ENCODE results near the gene ATXN7L2.

DNA sequence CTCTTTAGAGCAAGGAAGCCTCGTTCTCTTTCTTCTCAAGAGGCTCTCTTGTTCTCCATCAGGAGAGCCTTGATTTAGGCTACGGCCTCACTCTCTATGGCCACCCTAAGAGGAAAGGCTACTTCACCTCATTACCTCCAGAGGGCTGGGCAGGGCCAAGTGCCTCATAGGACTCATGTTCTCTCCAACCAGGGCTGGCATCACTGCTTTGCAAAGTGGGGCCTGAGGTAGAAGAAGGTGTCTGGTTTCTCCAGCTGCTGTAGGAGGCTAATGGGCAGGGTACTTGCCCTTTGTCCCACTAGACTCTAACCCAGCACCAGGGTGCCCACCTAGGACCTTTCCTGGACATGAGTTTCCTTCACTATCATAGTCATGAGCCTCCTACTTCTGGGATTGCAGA lies 2.1 kb upstream of the ATXN7L2 start:
- TF ChIP-seq POLR2A (IDR thresholded peaks at IDR 0.05) = no peak
- TF ChIP-seq, protein P1, sequence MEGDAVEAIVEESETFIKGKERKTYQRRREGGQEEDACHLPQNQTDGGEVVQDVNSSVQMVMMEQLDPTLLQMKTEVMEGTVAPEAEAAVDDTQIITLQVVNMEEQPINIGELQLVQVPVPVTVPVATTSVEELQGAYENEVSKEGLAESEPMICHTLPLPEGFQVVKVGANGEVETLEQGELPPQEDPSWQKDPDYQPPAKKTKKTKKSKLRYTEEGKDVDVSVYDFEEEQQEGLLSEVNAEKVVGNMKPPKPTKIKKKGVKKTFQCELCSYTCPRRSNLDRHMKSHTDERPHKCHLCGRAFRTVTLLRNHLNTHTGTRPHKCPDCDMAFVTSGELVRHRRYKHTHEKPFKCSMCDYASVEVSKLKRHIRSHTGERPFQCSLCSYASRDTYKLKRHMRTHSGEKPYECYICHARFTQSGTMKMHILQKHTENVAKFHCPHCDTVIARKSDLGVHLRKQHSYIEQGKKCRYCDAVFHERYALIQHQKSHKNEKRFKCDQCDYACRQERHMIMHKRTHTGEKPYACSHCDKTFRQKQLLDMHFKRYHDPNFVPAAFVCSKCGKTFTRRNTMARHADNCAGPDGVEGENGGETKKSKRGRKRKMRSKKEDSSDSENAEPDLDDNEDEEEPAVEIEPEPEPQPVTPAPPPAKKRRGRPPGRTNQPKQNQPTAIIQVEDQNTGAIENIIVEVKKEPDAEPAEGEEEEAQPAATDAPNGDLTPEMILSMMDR (IDR thresholded peaks at IDR 0.05) = no peak

Data from heart left ventricle (tissue), 13 donors.